Neural cell (in vitro differentiated cells): ENCODE data around the gene GPR25. TPM values are rescaled to one million over a fixed set of nuclear protein-coding genes. Genes with fewer than 3 reads are reported as not detected.

Experiments used
- H2AFZ ChIP-seq: fragments of 200-600, 300-800 bp; sonication (generic), shearing (Covaris generic); 2 replicates; pipeline ENCODE4 v1.6.0; 2014; ENCODE audit warnings: low read depth, mild to moderate bottlenecking, antibody characterized with exemption, low read length, moderate library complexity
- H3F3A ChIP-seq: fragments of 200-600 bp; shearing (Covaris generic); 2 replicates; pipeline ENCODE4 v1.6.1; 2016; ENCODE audit warnings: mild to moderate bottlenecking, moderate library complexity, mixed read lengths, antibody characterized with exemption, low read length; ENCODE audit not compliant: insufficient read depth, poor library complexity, severe bottlenecking
- H3K27ac ChIP-seq: fragments of 200-600, 300-800 bp; sonication (generic), shearing (Covaris generic); 2 replicates; pipeline ENCODE4 v1.5.1; 2014; ENCODE audit warnings: mild to moderate bottlenecking, low read length, moderate library complexity
- H3K27me3 ChIP-seq: fragments of 300-800, 200-600 bp; sonication (generic), shearing (Covaris generic); 2 replicates; pipeline ENCODE4 v1.6.0; 2014; ENCODE audit warnings: mild to moderate bottlenecking, low read depth, low read length, moderate library complexity; ENCODE audit not compliant: insufficient read depth
- H3K36me3 ChIP-seq: fragments of 300-800, 200-600 bp; sonication (generic), shearing (Covaris generic); 2 replicates; pipeline ENCODE4 v1.5.1; 2014; ENCODE audit warnings: mild to moderate bottlenecking, antibody characterized with exemption, low read length, moderate library complexity; ENCODE audit not compliant: insufficient read depth
- H3K4me2 ChIP-seq: fragments of 300-800, 200-600 bp; sonication (generic), shearing (Covaris generic); 2 replicates; pipeline ENCODE4 v1.6.0; 2014; ENCODE audit warnings: mild to moderate bottlenecking, low read length
- H3K4me3 ChIP-seq: fragments of 300-800, 200-600 bp; sonication (generic), shearing (Covaris generic); 2 replicates; pipeline ENCODE4 v1.5.1; 2014; ENCODE audit warnings: mild to moderate bottlenecking, low read length, moderate library complexity
- H3K79me2 ChIP-seq: fragments of 200-600 bp; shearing (Covaris generic); replicated peaks from 2 replicates; pipeline ENCODE4 v1.6.0; 2014; ENCODE audit warnings: mild to moderate bottlenecking, low read length, moderate library complexity; ENCODE audit not compliant: insufficient read depth
- H3K9ac ChIP-seq: fragments of 300-800, 200-600 bp; sonication (generic), shearing (Covaris generic); 2 replicates; pipeline ENCODE4 v1.6.1; 2016; ENCODE audit warnings: mild to moderate bottlenecking, low read length, mixed read lengths
- H3K9me2 ChIP-seq: fragments of 200-600 bp; shearing (Covaris generic); 2 replicates; pipeline ENCODE4 v1.6.1; 2016; ENCODE audit warnings: mild to moderate bottlenecking, low read length, mixed read lengths; ENCODE audit not compliant: insufficient read depth
- H3K9me3 ChIP-seq: fragments of 200-600, 300-800 bp; sonication (generic), shearing (Covaris generic); 2 replicates; pipeline ENCODE4 v1.6.1; 2016; ENCODE audit warnings: mild to moderate bottlenecking, mixed run types, low read length, moderate library complexity, mixed read lengths
- H4K20me1 ChIP-seq: fragments of 200-600 bp; shearing (Covaris generic); 2 replicates; pipeline ENCODE4 v1.6.1; 2016; ENCODE audit warnings: mild to moderate bottlenecking, mixed run types; ENCODE audit not compliant: insufficient read depth
- EP300 ChIP-seq: fragments of 450-650 bp; conservative IDR thresholded peaks from 2 replicates; pipeline ENCODE4 v1.6.1; 2014; ENCODE audit warnings: antibody characterized with exemption, mild to moderate bottlenecking, moderate library complexity; ENCODE audit not compliant: poor library complexity, severe bottlenecking
- EZH2 ChIP-seq: fragments of 200-600, 300-800 bp; shearing (Covaris generic), sonication (generic); IDR thresholded peaks from 2 replicates; pipeline ENCODE4 v1.6.1; 2014; ENCODE audit warnings: antibody characterized with exemption, low read length, borderline replicate concordance, mild to moderate bottlenecking; ENCODE audit not compliant: insufficient read depth, poor library complexity, severe bottlenecking
- MXI1 ChIP-seq: fragments of 450-650 bp; conservative IDR thresholded peaks from 2 replicates; pipeline ENCODE4 v1.6.1; 2014; ENCODE audit warnings: antibody characterized with exemption, mild to moderate bottlenecking; ENCODE audit not compliant: poor library complexity, severe bottlenecking
- POLR2AphosphoS5 ChIP-seq: IDR thresholded peaks from 2 replicates; pipeline ENCODE4 v1.6.1; 2012
- RAD21 ChIP-seq: fragments of 450-650 bp; conservative IDR thresholded peaks from 2 replicates; pipeline ENCODE4 v1.6.1; 2014; ENCODE audit warnings: antibody characterized with exemption, mild to moderate bottlenecking, moderate library complexity
- SMC3 ChIP-seq: fragments of 450-650 bp; conservative IDR thresholded peaks from 2 replicates; pipeline ENCODE4 v1.6.1; 2014; ENCODE audit warnings: antibody characterized with exemption, mild to moderate bottlenecking, moderate library complexity; ENCODE audit not compliant: poor library complexity
- TAF1 ChIP-seq: IDR thresholded peaks from 2 replicates; pipeline ENCODE4 v1.6.1; 2012; ENCODE audit warnings: low read depth
- polyA plus RNA-seq: library from polyadenylated mRNA; depleted of rRNA; stranded (reverse); fragments of >200 nt; gene quantifications from 2 replicates; pipeline ENCODE4 v1.2.3, GENCODE V29; 2014
- TF ChIP-seq, protein P1 (sequence below): fragments of 450-650 bp; IDR thresholded peaks from 2 replicates; pipeline ENCODE4 v1.5.1; 2014; ENCODE audit warnings: antibody characterized with exemption, mild to moderate bottlenecking, moderate library complexity; ENCODE audit not compliant: poor library complexity, severe bottlenecking
- TF ChIP-seq, protein P2 (sequence below): IDR thresholded peaks from 2 replicates; pipeline ENCODE4 v1.6.1; 2012; ENCODE audit warnings: borderline replicate concordance

Gene GPR25
- polyA plus RNA-seq, 1 donor from 2014 or later: not detected

DNA sequence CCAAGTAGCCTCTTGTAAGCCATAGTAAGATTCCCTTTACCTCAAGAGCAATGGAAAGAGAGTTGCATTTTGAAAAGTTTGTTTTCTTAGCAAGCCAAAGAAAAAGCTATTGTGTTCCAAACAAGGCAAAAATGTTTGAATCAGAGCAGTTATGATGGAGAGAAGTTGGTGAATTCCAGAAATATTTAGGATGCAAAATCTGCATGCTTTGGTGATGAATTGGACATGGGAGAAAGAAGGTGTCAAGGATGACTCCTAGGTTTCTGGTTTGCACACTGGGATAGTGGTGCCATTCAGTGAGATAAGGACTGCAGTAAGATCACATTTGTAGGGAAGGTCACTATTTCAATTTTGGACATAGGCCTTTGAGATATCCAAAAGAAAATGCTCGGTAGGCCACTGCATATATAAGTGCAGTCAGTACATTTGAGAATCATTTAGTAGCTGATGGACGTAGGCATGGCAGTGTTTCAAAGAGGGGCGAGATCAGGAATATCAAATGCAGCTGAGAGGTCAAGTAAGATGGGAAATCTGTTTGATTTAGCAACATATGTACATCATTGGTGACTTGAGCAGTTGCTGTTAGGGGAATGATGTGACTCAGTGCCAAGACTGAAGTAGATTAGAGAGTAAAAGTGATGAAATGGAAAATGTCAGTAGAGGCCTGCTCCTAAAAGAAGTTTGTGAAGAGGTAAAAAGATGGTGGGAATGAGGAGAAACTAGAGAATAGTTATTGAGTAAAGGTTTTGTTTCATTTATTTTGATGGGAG lies 33.9 kb upstream of the GPR25 start:
- Histone ChIP-seq H2AFZ (no peak overlapping the region), H3K79me2 (peaks cover 4% of the 10 kb centered on the region), H3K9me2 (no peaks in the 10 kb centered on the region), H4K20me1 (no peaks in the 10 kb centered on the region), H3K9ac (no peak overlapping the region), H3K9me3 (peaks cover 5% of the 10 kb centered on the region), H3K36me3 (no peaks in the 10 kb centered on the region), H3K4me2 (no peak overlapping the region), H3K4me3 (no peak overlapping the region), H3F3A (no peaks in the 10 kb centered on the region), H3K27me3 (no peaks in the 10 kb centered on the region), H3K27ac (no peak overlapping the region)
- TF ChIP-seq SMC3 (no peak), EP300 (no peak), POLR2AphosphoS5 (no peak), RAD21 (no peak), EZH2 (no peak), MXI1 (no peak), TAF1 (no peak)
- TF ChIP-seq, protein P1, sequence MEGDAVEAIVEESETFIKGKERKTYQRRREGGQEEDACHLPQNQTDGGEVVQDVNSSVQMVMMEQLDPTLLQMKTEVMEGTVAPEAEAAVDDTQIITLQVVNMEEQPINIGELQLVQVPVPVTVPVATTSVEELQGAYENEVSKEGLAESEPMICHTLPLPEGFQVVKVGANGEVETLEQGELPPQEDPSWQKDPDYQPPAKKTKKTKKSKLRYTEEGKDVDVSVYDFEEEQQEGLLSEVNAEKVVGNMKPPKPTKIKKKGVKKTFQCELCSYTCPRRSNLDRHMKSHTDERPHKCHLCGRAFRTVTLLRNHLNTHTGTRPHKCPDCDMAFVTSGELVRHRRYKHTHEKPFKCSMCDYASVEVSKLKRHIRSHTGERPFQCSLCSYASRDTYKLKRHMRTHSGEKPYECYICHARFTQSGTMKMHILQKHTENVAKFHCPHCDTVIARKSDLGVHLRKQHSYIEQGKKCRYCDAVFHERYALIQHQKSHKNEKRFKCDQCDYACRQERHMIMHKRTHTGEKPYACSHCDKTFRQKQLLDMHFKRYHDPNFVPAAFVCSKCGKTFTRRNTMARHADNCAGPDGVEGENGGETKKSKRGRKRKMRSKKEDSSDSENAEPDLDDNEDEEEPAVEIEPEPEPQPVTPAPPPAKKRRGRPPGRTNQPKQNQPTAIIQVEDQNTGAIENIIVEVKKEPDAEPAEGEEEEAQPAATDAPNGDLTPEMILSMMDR: no peak
- TF ChIP-seq, protein P2, sequence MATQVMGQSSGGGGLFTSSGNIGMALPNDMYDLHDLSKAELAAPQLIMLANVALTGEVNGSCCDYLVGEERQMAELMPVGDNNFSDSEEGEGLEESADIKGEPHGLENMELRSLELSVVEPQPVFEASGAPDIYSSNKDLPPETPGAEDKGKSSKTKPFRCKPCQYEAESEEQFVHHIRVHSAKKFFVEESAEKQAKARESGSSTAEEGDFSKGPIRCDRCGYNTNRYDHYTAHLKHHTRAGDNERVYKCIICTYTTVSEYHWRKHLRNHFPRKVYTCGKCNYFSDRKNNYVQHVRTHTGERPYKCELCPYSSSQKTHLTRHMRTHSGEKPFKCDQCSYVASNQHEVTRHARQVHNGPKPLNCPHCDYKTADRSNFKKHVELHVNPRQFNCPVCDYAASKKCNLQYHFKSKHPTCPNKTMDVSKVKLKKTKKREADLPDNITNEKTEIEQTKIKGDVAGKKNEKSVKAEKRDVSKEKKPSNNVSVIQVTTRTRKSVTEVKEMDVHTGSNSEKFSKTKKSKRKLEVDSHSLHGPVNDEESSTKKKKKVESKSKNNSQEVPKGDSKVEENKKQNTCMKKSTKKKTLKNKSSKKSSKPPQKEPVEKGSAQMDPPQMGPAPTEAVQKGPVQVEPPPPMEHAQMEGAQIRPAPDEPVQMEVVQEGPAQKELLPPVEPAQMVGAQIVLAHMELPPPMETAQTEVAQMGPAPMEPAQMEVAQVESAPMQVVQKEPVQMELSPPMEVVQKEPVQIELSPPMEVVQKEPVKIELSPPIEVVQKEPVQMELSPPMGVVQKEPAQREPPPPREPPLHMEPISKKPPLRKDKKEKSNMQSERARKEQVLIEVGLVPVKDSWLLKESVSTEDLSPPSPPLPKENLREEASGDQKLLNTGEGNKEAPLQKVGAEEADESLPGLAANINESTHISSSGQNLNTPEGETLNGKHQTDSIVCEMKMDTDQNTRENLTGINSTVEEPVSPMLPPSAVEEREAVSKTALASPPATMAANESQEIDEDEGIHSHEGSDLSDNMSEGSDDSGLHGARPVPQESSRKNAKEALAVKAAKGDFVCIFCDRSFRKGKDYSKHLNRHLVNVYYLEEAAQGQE: no peak

GRCh38 chr1:200845360-200845759 lies 27.4 kb upstream of the GPR25 start:
- TF ChIP-seq, protein P1: no peak
- no peak for TF ChIP-seq MXI1
- H3K9me2 ChIP-seq: no peaks in the 10 kb centered on the region
- H2AFZ ChIP-seq: no peak overlapping the region
- no peaks in the 10 kb centered on the region for H4K20me1 ChIP-seq
- H3K9me3 ChIP-seq: no peaks in the 10 kb centered on the region
- H3K27ac ChIP-seq: no peak overlapping the region
- H3K36me3 ChIP-seq: peaks cover 9% of the 10 kb centered on the region
- no peak overlapping the region for H3K4me3 ChIP-seq
- no peaks in the 10 kb centered on the region for H3K27me3 ChIP-seq
- H3K4me2 ChIP-seq: no peak overlapping the region
- no peaks in the 10 kb centered on the region for H3K79me2 ChIP-seq
- no peak overlapping the region for H3K9ac ChIP-seq
- H3F3A ChIP-seq: no peaks in the 10 kb centered on the region
